Measurements from ENCODE around the gene FSTL1.

GRCh38 chr3:120404876-120405275 is 45.9 kb downstream of the FSTL1 start:
- no peak for TF ChIP-seq EP300 (IDR thresholded peaks at IDR 0.05; ENCODE audit: borderline replicate concordance in 1 of 2, low read depth in 1 of 2, low read length in 1 of 2)
- TF ChIP-seq TAF1 (IDR thresholded peaks at IDR 0.05; ENCODE audit: borderline replicate concordance, low read depth, low read length) = no peak
- no peak for TF ChIP-seq POLR2AphosphoS5 (IDR thresholded peaks at IDR 0.05; ENCODE audit: low read depth, low read length)
- TF ChIP-seq GATA2 (CRISPR knock-in tag; IDR thresholded peaks at IDR 0.05) = no peak
- TF ChIP-seq MAX (IDR thresholded peaks at IDR 0.05; ENCODE audit: low read depth) = no peak
- no peak for TF ChIP-seq CTCF (IDR thresholded peaks at IDR 0.05)
- TF ChIP-seq MEF2A (IDR thresholded peaks at IDR 0.05; ENCODE audit: borderline replicate concordance, low read depth) = no peak
- TF ChIP-seq FOXM1 (IDR thresholded peaks at IDR 0.05; ENCODE audit: low read depth) = no peak
- TF ChIP-seq RCOR1 (IDR thresholded peaks at IDR 0.05; ENCODE audit: low read length) = no peak
- TF ChIP-seq GABPA (IDR thresholded peaks at IDR 0.05; ENCODE audit: low read depth) = no peak
- TF ChIP-seq, protein P1, sequence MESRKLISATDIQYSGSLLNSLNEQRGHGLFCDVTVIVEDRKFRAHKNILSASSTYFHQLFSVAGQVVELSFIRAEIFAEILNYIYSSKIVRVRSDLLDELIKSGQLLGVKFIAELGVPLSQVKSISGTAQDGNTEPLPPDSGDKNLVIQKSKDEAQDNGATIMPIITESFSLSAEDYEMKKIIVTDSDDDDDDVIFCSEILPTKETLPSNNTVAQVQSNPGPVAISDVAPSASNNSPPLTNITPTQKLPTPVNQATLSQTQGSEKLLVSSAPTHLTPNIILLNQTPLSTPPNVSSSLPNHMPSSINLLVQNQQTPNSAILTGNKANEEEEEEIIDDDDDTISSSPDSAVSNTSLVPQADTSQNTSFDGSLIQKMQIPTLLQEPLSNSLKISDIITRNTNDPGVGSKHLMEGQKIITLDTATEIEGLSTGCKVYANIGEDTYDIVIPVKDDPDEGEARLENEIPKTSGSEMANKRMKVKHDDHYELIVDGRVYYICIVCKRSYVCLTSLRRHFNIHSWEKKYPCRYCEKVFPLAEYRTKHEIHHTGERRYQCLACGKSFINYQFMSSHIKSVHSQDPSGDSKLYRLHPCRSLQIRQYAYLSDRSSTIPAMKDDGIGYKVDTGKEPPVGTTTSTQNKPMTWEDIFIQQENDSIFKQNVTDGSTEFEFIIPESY (IDR thresholded peaks at IDR 0.05; ENCODE audit: borderline replicate concordance, low read depth) = no peak
- TF ChIP-seq CHD2 (IDR thresholded peaks at IDR 0.05; ENCODE audit: low read length, partially characterized antibody) = no peak

All from SK-N-SH (cell line).